GM19372 (cell line): ENCODE results near the gene LYPD1.
A peak's percentile ranks its signal among the peaks of the same experiment; 100 is the strongest.

Experiments
- ATAC-seq: cut with Tn5 transposase; IDR thresholded peaks from one replicate; pipeline ENCODE4 v1.9.1; 2021; ENCODE audit warnings: mild to moderate bottlenecking, low read depth, moderate library complexity; ENCODE audit not compliant: unreplicated experiment

The LYPD1 gene

GRCh38 chr2:132668987-132669907 is 758 bp downstream of the LYPD1 start:
- no peak for ATAC-seq

GRCh38 chr2:132668189-132668823 is 1.7 kb downstream of the LYPD1 start:
- no peak for ATAC-seq

- no peak for ATAC-seq
These were observed 2.3 kb downstream of the LYPD1 start for GRCh38 chr2:132667706-132668105.

- ATAC-seq = no peak
These were observed 4.4 kb downstream of the LYPD1 start for GRCh38 chr2:132665401-132666140.

- ATAC-seq = no peak
These were observed 5.9 kb downstream of the LYPD1 start for GRCh38 chr2:132664096-132664495.

GRCh38 chr2:132662732-132663131 is 7.3 kb downstream of the LYPD1 start:
- no peak for ATAC-seq

- no peak for ATAC-seq
These were observed 10.7 kb downstream of the LYPD1 start for GRCh38 chr2:132659331-132659730.

- no peak for ATAC-seq
These were observed 13.6 kb downstream of the LYPD1 start for GRCh38 chr2:132656266-132656975.

- ATAC-seq = no peak
These were observed 15.0 kb downstream of the LYPD1 start for GRCh38 chr2:132654968-132655367.

- no peak for ATAC-seq
These were observed 15.7 kb downstream of the LYPD1 start for GRCh38 chr2:132654335-132654734.

GRCh38 chr2:132652474-132652873 is 17.5 kb downstream of the LYPD1 start:
- ATAC-seq = no peak

GRCh38 chr2:132651115-132652045 is 18.6 kb downstream of the LYPD1 start:
- peak; percentile 56 for ATAC-seq

GRCh38 chr2:132646540-132647108 is 23.4 kb downstream of the LYPD1 start:
- no peak for ATAC-seq

GRCh38 chr2:132645722-132646539 is 24.1 kb downstream of the LYPD1 start:
- ATAC-seq = no peak

GRCh38 chr2:132645176-132645575 is 24.8 kb downstream of the LYPD1 start:
- ATAC-seq = no peak

GRCh38 chr2:132642415-132642814 is 27.6 kb downstream of the LYPD1 start:
- no peak for ATAC-seq

- no peak for ATAC-seq
These were observed 28.2 kb downstream of the LYPD1 start for GRCh38 chr2:132641819-132642218.

GRCh38 chr2:132640116-132640515 is 29.9 kb downstream of the LYPD1 start:
- no peak for ATAC-seq
